Neural cell (in vitro differentiated cells): ENCODE data around the gene CAPNS2. TPM values are rescaled to one million over a fixed set of nuclear protein-coding genes. Genes with fewer than 3 reads are reported as not detected.

Experiments used
- H2AFZ ChIP-seq: fragments of 200-600, 300-800 bp; sonication (generic), shearing (Covaris generic); 2 replicates; pipeline ENCODE4 v1.6.0; 2014; ENCODE audit warnings: low read depth, mild to moderate bottlenecking, antibody characterized with exemption, low read length, moderate library complexity
- H3F3A ChIP-seq: fragments of 200-600 bp; shearing (Covaris generic); 2 replicates; pipeline ENCODE4 v1.6.1; 2016; ENCODE audit warnings: mild to moderate bottlenecking, moderate library complexity, mixed read lengths, antibody characterized with exemption, low read length; ENCODE audit not compliant: insufficient read depth, poor library complexity, severe bottlenecking
- H3K27ac ChIP-seq: fragments of 200-600, 300-800 bp; sonication (generic), shearing (Covaris generic); 2 replicates; pipeline ENCODE4 v1.5.1; 2014; ENCODE audit warnings: mild to moderate bottlenecking, low read length, moderate library complexity
- H3K27me3 ChIP-seq: fragments of 300-800, 200-600 bp; sonication (generic), shearing (Covaris generic); 2 replicates; pipeline ENCODE4 v1.6.0; 2014; ENCODE audit warnings: mild to moderate bottlenecking, low read depth, low read length, moderate library complexity; ENCODE audit not compliant: insufficient read depth
- H3K36me3 ChIP-seq: fragments of 300-800, 200-600 bp; sonication (generic), shearing (Covaris generic); 2 replicates; pipeline ENCODE4 v1.5.1; 2014; ENCODE audit warnings: mild to moderate bottlenecking, antibody characterized with exemption, low read length, moderate library complexity; ENCODE audit not compliant: insufficient read depth
- H3K4me2 ChIP-seq: fragments of 300-800, 200-600 bp; sonication (generic), shearing (Covaris generic); 2 replicates; pipeline ENCODE4 v1.6.0; 2014; ENCODE audit warnings: mild to moderate bottlenecking, low read length
- H3K4me3 ChIP-seq: fragments of 300-800, 200-600 bp; sonication (generic), shearing (Covaris generic); 2 replicates; pipeline ENCODE4 v1.5.1; 2014; ENCODE audit warnings: mild to moderate bottlenecking, low read length, moderate library complexity
- H3K79me2 ChIP-seq: fragments of 200-600 bp; shearing (Covaris generic); replicated peaks from 2 replicates; pipeline ENCODE4 v1.6.0; 2014; ENCODE audit warnings: mild to moderate bottlenecking, low read length, moderate library complexity; ENCODE audit not compliant: insufficient read depth
- H3K9ac ChIP-seq: fragments of 300-800, 200-600 bp; sonication (generic), shearing (Covaris generic); 2 replicates; pipeline ENCODE4 v1.6.1; 2016; ENCODE audit warnings: mild to moderate bottlenecking, low read length, mixed read lengths
- H3K9me2 ChIP-seq: fragments of 200-600 bp; shearing (Covaris generic); 2 replicates; pipeline ENCODE4 v1.6.1; 2016; ENCODE audit warnings: mild to moderate bottlenecking, low read length, mixed read lengths; ENCODE audit not compliant: insufficient read depth
- H3K9me3 ChIP-seq: fragments of 200-600, 300-800 bp; sonication (generic), shearing (Covaris generic); 2 replicates; pipeline ENCODE4 v1.6.1; 2016; ENCODE audit warnings: mild to moderate bottlenecking, mixed run types, low read length, moderate library complexity, mixed read lengths
- H4K20me1 ChIP-seq: fragments of 200-600 bp; shearing (Covaris generic); 2 replicates; pipeline ENCODE4 v1.6.1; 2016; ENCODE audit warnings: mild to moderate bottlenecking, mixed run types; ENCODE audit not compliant: insufficient read depth
- EP300 ChIP-seq: fragments of 450-650 bp; conservative IDR thresholded peaks from 2 replicates; pipeline ENCODE4 v1.6.1; 2014; ENCODE audit warnings: antibody characterized with exemption, mild to moderate bottlenecking, moderate library complexity; ENCODE audit not compliant: poor library complexity, severe bottlenecking
- MXI1 ChIP-seq: fragments of 450-650 bp; conservative IDR thresholded peaks from 2 replicates; pipeline ENCODE4 v1.6.1; 2014; ENCODE audit warnings: antibody characterized with exemption, mild to moderate bottlenecking; ENCODE audit not compliant: poor library complexity, severe bottlenecking
- POLR2AphosphoS5 ChIP-seq: IDR thresholded peaks from 2 replicates; pipeline ENCODE4 v1.6.1; 2012
- RAD21 ChIP-seq: fragments of 450-650 bp; conservative IDR thresholded peaks from 2 replicates; pipeline ENCODE4 v1.6.1; 2014; ENCODE audit warnings: antibody characterized with exemption, mild to moderate bottlenecking, moderate library complexity
- SMC3 ChIP-seq: fragments of 450-650 bp; conservative IDR thresholded peaks from 2 replicates; pipeline ENCODE4 v1.6.1; 2014; ENCODE audit warnings: antibody characterized with exemption, mild to moderate bottlenecking, moderate library complexity; ENCODE audit not compliant: poor library complexity
- TAF1 ChIP-seq: IDR thresholded peaks from 2 replicates; pipeline ENCODE4 v1.6.1; 2012; ENCODE audit warnings: low read depth
- polyA plus RNA-seq: library from polyadenylated mRNA; depleted of rRNA; stranded (reverse); fragments of >200 nt; gene quantifications from 2 replicates; pipeline ENCODE4 v1.2.3, GENCODE V29; 2014
- TF ChIP-seq, protein P1 (sequence below): IDR thresholded peaks from 2 replicates; pipeline ENCODE4 v1.6.1; 2012; ENCODE audit warnings: borderline replicate concordance

Gene CAPNS2
- polyA plus RNA-seq, 1 donor from 2014 or later, result not detected

DNA sequence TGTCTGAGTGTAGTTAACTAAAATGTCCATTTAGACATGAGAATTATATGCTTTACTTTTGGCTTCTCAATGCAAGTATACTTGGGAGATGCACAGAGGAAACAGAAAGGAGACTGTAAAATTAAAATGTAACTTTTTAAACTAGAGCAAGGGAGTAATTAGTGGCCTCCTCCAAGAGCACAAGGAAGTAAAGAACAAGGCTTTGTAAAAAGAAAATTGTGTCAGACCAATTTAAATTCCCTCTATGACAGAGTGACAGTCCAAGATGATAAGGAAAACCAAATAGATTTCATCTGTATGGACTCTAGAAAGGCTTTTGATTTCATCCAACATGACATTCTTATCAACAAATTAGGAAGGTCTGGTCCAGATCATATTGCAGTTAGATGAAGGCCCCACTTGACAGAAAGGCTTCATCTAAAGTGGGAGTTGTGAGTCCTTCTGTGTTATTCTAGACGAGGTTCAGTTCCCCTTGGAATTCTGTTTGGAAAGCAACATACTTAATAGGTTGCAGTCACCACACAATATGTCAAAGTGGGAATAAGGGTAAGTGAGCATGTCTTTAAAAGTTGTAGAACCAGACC, 6.5 kb upstream of the CAPNS2 start:
- Histone ChIP-seq H4K20me1 (no peaks in the 10 kb centered on the region), H3K9me2 (no peaks in the 10 kb centered on the region), H3K36me3 (no peaks in the 10 kb centered on the region), H2AFZ (no peak overlapping the region), H3F3A (no peaks in the 10 kb centered on the region), H3K9ac (no peak overlapping the region), H3K9me3 (no peaks in the 10 kb centered on the region), H3K27ac (no peak overlapping the region), H3K4me3 (no peak overlapping the region), H3K79me2 (no peaks in the 10 kb centered on the region), H3K4me2 (no peak overlapping the region), H3K27me3 (no peaks in the 10 kb centered on the region)
- TF ChIP-seq MXI1 (no peak), RAD21 (no peak)
- TF ChIP-seq, protein P1, sequence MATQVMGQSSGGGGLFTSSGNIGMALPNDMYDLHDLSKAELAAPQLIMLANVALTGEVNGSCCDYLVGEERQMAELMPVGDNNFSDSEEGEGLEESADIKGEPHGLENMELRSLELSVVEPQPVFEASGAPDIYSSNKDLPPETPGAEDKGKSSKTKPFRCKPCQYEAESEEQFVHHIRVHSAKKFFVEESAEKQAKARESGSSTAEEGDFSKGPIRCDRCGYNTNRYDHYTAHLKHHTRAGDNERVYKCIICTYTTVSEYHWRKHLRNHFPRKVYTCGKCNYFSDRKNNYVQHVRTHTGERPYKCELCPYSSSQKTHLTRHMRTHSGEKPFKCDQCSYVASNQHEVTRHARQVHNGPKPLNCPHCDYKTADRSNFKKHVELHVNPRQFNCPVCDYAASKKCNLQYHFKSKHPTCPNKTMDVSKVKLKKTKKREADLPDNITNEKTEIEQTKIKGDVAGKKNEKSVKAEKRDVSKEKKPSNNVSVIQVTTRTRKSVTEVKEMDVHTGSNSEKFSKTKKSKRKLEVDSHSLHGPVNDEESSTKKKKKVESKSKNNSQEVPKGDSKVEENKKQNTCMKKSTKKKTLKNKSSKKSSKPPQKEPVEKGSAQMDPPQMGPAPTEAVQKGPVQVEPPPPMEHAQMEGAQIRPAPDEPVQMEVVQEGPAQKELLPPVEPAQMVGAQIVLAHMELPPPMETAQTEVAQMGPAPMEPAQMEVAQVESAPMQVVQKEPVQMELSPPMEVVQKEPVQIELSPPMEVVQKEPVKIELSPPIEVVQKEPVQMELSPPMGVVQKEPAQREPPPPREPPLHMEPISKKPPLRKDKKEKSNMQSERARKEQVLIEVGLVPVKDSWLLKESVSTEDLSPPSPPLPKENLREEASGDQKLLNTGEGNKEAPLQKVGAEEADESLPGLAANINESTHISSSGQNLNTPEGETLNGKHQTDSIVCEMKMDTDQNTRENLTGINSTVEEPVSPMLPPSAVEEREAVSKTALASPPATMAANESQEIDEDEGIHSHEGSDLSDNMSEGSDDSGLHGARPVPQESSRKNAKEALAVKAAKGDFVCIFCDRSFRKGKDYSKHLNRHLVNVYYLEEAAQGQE, result no peak

DNA sequence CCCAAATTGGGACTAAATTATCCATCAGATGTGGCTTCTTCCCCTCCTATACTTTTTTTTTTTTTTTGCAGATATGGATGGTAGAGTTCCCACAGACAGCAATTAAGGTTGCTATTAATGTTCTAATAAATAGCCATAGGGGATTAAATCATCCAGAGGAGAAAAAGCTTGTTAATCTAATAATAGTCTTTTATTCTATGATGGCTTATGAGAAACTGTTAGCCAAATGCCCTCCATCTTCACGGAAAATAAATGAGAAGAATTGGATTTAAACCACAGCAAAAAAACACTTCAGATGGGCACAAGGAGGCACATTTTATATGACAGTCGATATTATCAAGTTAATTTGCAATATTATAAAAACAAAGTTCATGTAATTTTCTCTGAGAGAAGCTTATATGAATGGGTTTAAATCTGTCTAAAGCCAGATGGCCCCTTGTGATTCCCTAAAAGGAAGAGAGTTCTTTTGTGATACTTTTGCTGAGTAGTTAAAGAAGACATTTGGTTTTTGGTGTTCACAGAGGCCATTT, 5.1 kb upstream of the CAPNS2 start:
- H3K9me2 ChIP-seq, result no peaks in the 10 kb centered on the region
- no peaks in the 10 kb centered on the region for H3K27me3 ChIP-seq
- H3K9ac ChIP-seq, result no peak overlapping the region
- no peak overlapping the region for H2AFZ ChIP-seq
- H3K4me2 ChIP-seq, result no peak overlapping the region
- H3K36me3 ChIP-seq, result no peaks in the 10 kb centered on the region
- H3K4me3 ChIP-seq, result no peak overlapping the region
- H3K79me2 ChIP-seq, result no peaks in the 10 kb centered on the region
- no peaks in the 10 kb centered on the region for H3K9me3 ChIP-seq
- TF ChIP-seq SMC3, result no peak
- H4K20me1 ChIP-seq, result no peaks in the 10 kb centered on the region
- no peaks in the 10 kb centered on the region for H3F3A ChIP-seq
- no peak overlapping the region for H3K27ac ChIP-seq

DNA sequence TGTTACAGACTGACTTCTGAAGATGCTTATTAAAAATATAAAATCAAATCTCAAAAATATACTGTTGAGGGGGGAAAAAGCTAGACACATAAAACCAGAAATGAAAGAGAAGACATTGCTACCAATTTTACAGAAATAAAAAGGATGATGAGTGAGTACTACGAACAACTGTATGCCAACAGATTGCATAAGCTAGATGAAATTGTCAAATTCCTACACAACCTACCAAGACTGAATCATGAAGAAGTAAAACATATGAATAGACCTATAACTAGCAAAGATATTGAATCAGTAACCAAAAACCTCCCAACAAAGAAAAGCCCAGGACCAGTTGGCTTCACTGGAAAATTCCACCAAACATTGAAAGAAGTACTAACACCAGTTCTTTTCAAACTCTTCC, 3.5 kb upstream of the CAPNS2 start:
- no peak overlapping the region for H3K27ac ChIP-seq
- H3K27me3 ChIP-seq, result no peaks in the 10 kb centered on the region
- H3F3A ChIP-seq, result no peaks in the 10 kb centered on the region
- no peaks in the 10 kb centered on the region for H3K79me2 ChIP-seq
- no peaks in the 10 kb centered on the region for H4K20me1 ChIP-seq
- H3K9ac ChIP-seq, result no peak overlapping the region
- H2AFZ ChIP-seq, result no peak overlapping the region
- H3K4me3 ChIP-seq, result no peak overlapping the region
- H3K4me2 ChIP-seq, result no peak overlapping the region
- TF ChIP-seq POLR2AphosphoS5, result no peak
- TF ChIP-seq SMC3, result no peak
- TF ChIP-seq TAF1, result no peak
- TF ChIP-seq RAD21, result no peak
- TF ChIP-seq EP300, result no peak
- H3K36me3 ChIP-seq, result no peaks in the 10 kb centered on the region
- H3K9me2 ChIP-seq, result no peaks in the 10 kb centered on the region
- H3K9me3 ChIP-seq, result no peaks in the 10 kb centered on the region
